ENCODE data around the gene SFSWAP.
"Not testable (repeated sequence)": the region's sequence is repeated elsewhere in the genome, so short reads cannot be mapped to it uniquely, and the experiment has no call there.

GRCh38 chr12:131742761-131743160, 31.9 kb downstream of the SFSWAP start:
- TF ChIP-seq ZNF274 (IDR thresholded peaks at IDR 0.05; ENCODE audit: low read depth, low read length); CTCF (IDR thresholded peaks at IDR 0.05 in 2 of 3, conservative IDR thresholded peaks at IDR 0.05 in 1 of 3; ENCODE audit: borderline replicate concordance in 1 of 3, insufficient read depth in 1 of 3, low read depth in 2 of 3, low read length in 2 of 3); RAD21 (IDR thresholded peaks at IDR 0.05; ENCODE audit: low read depth); MAX (IDR thresholded peaks at IDR 0.05); YY1 (IDR thresholded peaks at IDR 0.05; ENCODE audit: extremely low read depth, insufficient replicate concordance, low read depth, low read length); TCF7L2 (IDR thresholded peaks at IDR 0.05; ENCODE audit: borderline replicate concordance, extremely low read depth, insufficient read depth, insufficient read length); FOSL1 (IDR thresholded peaks at IDR 0.05; ENCODE audit: low read depth): not testable (repeated sequence)
